NT2/D1 (cell line): ENCODE measurements around the gene TRIM21.

Experiments used
- SUZ12 ChIP-seq: IDR thresholded peaks from 2 replicates; pipeline ENCODE4 v1.6.1; 2011; ENCODE audit not compliant: insufficient read length, insufficient read depth; ENCODE audit errors: extremely low read depth
- YY1 ChIP-seq: IDR thresholded peaks from 2 replicates; pipeline ENCODE4 v1.6.1; 2011; ENCODE audit not compliant: insufficient read length, insufficient read depth
- ZNF274 ChIP-seq: IDR thresholded peaks from 2 replicates; pipeline ENCODE4 v1.6.1; 2011; ENCODE audit warnings: mild to moderate bottlenecking, low read depth, low read length

- TF ChIP-seq ZNF274 (no peak), SUZ12 (no peak), YY1 (no peak)
These were observed 36.5 kb upstream of the TRIM21 start for GRCh38 chr11:4430051-4430450.
